GM12872 (cell line): Measurements from ENCODE around the gene SPECC1L.

Source experiments
- CTCF ChIP-seq: IDR thresholded peaks from 3 replicates; pipeline ENCODE4 v1.5.1; 2011; ENCODE audit warnings: low read depth, mild to moderate bottlenecking, low read length, moderate library complexity; ENCODE audit not compliant: insufficient read depth

Gene SPECC1L

GRCh38 chr22:24247011-24247507 lies 23.6 kb upstream of the SPECC1L start:
- no peak for TF ChIP-seq CTCF

- peak; percentile 73 for TF ChIP-seq CTCF
Measured at GRCh38 chr22:24247564-24248344, 22.9 kb upstream of the SPECC1L start.

GRCh38 chr22:24259459-24259858 lies 11.2 kb upstream of the SPECC1L start:
- TF ChIP-seq CTCF, result peak; percentile 40; the same call in 2 of the 3 replicates

GRCh38 chr22:24265734-24266133 lies 4.9 kb upstream of the SPECC1L start:
- TF ChIP-seq CTCF, result no peak

- no peak for TF ChIP-seq CTCF
Measured at GRCh38 chr22:24271386-24271854, 789 bp downstream of the SPECC1L start.

GRCh38 chr22:24282401-24282800 lies 11.8 kb downstream of the SPECC1L start:
- no peak for TF ChIP-seq CTCF

- TF ChIP-seq CTCF, result no peak
Measured at GRCh38 chr22:24284747-24285203, 14.1 kb downstream of the SPECC1L start.
